ENCODE measurements around the gene ATP2B2.

The ATP2B2 gene

DNA sequence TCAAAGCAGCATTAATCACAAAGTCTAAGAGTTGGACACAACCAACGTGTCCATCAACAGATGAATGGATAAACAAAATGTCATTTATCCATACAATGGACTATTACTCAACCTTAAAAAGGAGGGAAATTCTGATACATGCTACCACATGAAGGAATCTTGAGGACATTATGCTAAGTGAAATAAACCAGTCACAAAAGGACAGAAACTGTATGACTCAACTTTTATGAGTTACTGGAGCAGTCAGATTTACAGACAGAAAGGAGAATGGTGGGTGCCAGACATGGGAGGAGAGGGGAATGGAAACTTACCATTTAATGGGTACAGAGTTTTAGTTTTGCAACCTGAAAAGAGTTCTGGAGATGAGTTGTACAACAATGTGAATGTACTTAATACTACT is 141.5 kb downstream of the ATP2B2 start:
- DNase-seq (ENCODE audit: low read depth), result no peak

DNA sequence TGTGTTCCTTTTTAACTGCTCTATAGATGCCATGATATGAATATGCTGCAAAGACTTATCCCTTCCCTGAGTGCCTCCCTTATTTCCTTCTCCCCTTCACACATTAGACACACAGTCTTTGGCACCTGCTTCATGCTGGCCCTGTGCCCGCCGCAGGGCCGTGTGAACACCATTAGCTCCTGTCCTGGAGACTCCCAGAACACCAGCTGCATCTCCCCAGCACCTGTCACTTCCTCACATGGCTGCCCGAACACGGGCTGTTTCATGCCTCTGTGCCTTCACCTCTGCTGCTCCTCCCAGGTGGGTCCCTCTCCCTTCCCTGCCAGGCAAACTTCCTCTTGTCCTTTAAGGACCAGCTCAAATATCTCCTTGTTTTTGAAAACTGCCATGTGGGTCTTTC is 144.0 kb downstream of the ATP2B2 start:
- no peak for DNase-seq (ENCODE audit: low read depth)

DNA sequence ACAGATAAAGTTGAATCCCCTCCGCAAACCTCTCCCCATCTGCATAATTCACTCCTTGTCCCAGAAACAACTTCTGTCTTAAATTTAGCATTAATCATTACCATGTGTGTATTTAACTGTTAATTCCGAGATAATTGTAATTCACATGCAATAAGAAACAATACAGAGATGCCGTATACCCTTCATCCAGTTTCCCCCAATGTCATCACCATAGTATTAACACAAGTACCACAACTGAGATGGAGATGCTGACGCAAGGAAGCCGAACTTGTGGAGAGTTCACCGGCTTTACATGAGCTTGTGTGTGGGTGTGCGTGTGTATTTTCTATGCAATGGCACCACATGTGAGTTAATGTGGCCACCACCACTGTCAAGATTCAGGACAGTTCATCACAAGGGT is 144.9 kb downstream of the ATP2B2 start:
- DNase-seq (ENCODE audit: low read depth), result no peak

DNA sequence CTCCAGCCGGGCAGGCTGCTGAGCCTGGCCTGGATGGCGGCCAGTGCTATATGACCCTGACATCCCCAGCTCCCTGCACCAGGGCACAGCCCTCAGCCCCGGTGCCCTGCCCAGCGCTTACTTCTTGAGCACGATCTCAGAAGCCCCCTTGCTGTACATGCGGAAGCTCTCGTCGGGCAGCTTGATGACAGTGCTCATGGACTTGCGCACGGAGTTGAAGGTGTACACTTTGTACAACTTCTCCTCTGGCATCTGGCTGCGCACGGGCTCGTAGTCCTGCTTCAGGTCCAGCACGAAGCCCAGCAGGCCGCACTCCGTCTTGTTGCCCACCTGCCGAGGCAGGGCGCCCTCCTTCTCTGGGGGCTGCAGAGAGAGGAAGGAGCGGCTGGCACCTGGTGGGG is 145.6 kb downstream of the ATP2B2 start:
- no peak for DNase-seq (ENCODE audit: low read depth)

DNA sequence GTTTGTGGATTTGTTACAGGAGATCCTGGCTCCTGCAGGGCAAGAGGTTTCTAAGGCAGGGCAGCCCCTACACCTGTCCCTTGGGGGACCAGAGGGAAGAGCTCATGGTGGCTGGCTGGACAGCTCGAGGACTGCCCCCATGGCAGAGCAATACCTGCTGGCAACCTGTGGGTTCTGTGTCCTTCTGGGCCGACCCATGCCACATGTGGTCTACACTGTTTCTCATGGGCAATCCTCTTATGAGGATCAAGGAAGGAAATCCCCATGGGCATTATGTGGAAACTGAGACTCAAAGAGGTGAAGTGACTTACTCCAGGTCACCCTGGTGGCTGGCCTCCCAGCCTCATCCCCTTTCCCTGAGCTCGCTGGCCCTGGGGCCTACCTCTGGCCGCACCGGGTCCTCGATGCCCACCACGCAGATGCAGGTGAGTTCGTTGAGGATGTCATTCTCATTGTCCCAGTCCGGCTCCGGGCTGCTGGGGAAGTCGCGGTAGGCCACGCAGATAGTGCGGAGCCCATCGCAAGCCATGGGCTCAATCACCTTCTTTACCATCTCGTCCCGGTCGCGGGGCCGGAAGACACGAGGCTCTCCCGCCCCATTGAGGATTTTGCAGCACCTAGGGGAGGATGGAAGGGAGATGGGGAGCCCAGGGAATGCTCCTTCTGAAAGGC is 146.9 kb downstream of the ATP2B2 start:
- DNase-seq (ENCODE audit: low read depth), result no peak

DNA sequence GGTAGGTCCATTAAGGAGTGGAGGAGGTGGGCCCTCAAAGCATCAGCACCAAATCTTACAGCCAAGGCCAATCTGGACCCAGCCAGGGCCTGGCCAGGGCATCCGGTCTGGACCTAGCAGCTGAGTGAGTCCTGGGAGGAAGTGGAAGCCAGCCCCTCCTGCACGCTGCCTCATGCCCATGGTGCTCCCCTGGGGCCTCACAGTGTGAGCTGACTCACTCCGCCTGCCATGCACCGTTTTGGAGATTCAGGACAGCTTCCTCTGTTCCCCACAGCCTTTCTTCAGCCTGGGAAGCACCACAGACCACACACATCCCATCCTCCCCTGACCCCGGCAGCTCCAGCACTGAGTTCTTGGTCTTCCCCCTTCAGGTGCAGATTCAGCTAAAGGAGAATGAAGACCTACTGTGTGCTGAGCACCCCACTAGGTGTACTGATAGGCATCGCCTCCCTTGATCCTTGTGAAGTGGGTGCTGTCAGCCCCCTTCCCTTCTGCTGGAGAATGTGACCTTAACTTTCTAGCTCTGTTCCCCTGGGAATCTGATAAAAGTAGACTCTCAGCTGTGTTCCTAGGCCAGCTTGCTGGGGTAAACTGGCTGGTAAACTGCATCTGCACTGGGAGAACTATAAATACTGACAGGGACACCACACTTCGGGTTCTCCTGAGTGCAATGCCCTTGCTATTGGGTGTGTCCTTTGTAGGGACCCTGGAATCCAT is 147.6 kb downstream of the ATP2B2 start:
- no peak for DNase-seq (ENCODE audit: low read depth)

DNA sequence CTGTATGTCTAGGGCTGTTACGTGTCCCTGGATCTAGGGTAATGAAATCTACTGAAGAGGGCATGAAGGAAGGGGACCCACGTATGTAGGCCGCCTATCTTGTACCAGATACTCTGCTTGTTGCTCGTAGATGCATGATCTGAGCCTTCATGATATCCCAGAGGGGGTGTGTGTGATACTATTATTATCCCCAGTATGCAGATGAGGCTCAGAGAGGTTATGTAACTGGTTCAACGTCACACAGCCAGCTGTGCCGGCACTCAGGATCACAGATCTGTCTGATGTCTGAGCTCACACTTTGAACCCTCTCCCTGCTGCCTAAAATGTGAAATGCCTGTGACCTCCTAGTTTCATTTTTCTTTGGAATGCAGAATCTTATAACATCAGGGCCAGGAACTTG is 148.3 kb downstream of the ATP2B2 start:
- DNase-seq (ENCODE audit: low read depth), result no peak

DNA sequence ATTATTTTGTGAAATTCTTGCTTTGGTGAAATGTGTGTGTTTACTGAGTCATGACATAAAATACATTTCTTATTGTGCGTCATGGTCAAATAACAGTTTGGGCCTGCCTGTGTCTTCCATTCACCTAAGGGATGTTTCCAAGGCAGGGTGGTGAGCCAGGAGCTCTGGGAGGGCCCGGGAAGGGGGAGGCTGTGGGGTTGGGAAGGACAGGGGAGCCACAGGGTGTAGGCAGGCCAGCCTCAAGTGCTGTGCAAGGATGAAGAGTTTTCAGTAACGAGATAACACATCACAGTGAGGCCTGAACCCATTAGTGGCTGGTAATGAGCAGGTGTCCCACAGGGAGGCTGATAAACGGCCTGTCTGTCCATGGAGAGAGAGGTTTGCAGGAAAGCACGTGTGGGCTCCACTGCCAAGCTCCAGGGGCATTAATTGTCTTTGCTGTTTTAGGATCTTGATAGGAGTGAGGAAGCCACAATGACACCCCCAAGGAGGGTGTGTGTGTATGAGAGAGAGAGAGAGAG is 148.9 kb downstream of the ATP2B2 start:
- no peak for DNase-seq (ENCODE audit: low read depth)

DNA sequence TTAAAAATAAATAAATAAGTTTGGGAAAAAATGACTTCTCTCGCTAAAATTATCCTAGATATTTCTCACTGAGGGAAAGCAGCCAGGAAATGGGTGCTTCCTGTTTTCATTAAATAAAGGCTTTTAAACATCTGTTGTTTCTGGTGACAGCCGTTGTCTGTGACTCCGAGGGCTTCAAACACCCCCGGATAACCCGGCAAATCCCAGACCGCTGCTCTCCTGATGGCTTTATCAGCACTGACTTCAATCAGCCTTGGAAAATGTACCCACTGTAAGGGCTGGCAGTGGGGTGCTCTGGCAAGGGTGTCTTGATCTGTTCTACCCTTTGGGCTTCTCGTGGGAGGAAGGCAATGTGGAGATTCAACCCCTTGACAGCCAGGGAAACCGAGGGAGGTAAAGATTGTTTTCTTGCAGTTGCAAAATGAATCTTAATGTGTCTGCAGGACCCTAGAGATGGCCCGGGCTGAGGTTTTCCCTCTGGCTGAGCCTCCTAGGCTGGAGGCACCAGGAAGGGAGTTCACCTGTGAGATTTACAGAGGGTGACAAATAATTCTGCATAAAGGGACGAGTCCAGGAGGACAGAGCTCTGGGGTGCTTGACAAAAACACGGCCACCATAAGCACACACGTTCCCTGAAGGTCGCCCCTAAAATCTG is 150.9 kb downstream of the ATP2B2 start:
- DNase-seq (ENCODE audit: low read depth), result no peak

DNA sequence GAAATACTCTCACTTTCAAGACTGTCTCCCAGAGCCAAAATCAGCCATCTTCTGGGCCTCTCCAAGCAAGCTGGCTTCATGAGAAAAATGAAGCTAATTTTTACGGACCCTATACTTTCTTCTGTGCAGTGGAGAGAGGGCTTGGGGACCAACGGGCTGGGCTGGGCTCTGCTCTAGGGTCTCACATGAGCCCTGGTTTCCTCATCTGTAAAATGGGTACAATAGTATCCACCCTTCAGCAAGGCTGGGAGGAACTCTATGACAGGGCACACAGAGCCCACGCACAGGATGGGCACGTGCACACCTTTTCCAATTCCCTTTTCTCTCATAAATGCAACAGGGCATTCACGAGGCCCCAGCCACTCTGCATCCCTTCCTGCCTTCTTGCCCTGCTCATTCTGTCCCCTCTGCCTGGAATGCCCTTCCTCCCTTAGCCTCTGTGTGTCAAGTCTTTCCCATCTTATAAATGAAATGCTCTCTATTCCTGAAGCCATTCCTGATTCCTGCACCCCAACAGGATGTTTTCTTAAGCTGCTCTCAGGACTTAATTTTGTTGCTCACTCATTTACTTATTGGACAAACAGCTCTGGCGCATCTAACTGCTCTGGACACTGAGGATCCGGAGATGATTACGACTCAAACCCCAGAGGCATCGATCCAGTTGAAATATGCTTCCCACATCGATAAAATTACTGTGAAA is 151.6 kb downstream of the ATP2B2 start:
- no peak for DNase-seq (ENCODE audit: low read depth)

DNA sequence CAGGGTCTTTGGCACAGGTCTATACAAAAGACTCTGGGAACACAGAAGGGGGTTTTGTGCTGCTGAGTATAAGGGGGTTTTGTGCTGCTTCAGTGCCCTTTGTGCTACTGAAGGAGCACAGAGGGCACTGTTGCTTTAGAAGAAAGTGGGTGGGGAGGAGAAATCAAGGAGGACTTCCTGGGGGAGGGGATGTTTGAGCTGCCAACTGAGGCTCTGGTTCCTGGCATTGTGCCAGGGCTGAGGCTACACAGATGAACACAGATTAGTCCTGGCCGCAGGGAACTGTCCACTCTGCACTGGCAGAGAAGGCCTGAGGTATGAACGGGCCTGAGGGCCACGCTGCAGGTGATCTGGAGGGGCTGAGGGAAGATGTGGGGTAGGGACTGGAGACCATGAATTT is 152.2 kb downstream of the ATP2B2 start:
- no peak for DNase-seq (ENCODE audit: low read depth)

DNA sequence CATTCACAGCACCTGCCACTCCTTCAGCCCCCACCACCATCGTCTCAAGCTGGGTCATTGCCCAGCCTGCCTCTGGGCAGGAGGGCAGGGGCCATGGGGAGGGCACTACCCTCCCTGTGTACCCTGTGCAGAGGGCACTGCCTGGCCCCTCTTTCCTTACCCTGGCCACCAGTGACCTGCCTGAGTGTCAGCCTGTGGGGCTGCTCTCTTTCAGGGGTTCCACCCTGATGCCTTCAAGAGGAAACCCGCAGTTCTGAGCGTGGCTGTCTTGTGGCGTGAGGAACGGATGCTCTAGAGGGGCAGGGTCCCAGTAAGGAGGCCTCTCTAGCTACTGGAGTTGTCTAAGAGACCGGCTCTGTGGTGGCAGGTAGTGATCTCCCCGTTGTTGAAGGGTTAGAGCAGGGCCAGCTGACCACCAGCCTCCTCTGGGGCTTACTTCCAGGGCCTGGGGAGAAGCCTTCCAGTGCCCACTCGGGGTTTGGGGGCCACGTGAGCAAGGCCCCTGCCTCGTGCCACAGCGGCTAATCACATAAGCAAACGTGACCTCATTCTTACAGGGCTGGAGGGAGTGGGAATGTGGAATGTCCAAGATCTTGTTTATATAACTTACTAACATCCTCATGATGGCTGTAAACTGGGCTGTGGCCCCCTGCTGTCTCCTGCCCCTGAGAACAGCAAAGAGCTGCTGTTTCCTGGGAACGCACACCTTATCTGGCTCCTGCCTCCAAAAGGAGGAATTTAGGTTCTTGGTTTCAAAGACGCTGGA is 153.1 kb downstream of the ATP2B2 start:
- no peak for DNase-seq (ENCODE audit: low read depth)

DNA sequence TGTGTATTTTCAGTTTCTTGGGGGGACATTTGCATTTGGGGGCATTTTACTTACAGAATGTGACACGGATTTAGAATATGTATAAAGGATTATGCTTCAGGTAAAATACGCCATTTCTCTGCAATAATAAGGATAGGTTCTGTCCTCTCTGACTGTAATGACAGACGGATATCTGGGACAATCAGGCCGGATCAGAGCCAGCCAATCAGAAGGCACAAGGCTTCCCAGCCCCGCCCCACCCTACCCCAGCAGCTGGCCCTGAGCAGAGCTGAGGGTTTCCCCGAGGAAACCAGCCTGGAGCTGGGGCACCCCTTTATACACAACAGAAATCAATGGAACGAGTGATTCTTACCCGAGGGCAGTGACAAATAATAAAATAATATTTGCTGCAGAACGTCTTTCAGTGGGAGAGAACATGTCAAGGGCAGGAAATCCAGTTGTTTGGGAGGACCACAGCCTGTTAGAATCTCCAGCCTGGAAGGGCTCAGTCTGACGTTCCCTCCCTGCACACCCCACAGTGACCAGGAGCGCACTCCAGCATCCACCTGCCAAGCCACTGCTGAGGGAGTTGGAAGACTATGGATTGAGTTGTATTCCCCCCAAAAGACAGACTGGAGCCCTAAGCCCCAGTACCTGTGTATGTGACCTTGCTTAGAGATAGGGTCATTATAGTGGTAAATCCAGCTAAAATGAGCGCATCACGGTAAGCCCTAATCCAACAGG is 154.2 kb downstream of the ATP2B2 start:
- no peak for DNase-seq (ENCODE audit: low read depth)

DNA sequence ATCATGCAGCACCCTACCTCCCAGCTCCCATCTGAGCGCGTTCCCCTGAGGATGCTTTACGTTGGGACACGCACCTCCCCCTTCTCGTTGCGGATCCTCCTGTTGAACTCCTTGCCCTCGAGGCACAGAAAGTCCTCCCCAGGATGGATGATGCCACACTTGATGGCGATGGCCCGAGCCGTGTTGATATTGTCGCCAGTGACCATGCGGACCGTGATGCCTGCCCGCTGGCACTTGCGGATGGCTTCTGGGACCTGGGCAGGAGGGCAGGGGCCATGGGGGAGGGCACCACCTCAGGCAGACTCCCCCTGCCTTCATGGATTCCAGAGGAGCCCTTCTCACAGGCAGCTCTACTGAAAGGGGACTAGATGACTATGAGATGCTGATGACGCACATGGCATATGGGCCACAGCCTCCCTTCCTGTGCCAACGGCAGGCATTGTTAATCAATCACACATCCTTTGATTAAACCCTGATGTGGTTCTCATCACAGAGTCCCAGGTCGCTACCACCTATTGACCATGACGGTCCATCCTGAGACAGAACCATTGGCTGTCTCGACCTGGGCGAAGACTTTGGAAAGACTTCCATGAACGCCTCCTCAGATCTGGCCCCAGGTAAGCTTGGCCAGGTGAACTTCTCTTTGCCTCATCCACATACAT is 154.9 kb downstream of the ATP2B2 start:
- DNase-seq (ENCODE audit: low read depth), result no peak

DNA sequence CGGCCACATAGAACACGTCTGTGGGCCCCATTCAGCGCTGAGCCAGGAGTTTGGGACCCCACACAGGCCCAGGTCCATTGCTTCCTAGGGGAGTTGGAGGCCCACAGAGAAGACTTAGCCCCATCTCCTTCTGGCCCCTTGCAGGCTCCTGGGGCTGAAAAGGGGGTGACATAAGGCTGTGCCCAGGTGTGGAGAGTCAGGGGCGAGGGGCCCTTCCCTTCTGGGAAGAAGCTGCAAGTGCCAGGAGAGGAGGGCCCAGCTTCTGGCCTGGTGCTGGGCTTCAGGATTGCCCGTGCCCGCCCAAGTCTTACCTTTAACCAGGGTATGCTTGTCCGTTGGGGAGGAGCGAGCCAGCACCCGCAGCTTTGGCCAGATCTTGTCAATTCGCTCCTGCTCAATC is 155.6 kb downstream of the ATP2B2 start:
- no peak for DNase-seq (ENCODE audit: low read depth)

DNA sequence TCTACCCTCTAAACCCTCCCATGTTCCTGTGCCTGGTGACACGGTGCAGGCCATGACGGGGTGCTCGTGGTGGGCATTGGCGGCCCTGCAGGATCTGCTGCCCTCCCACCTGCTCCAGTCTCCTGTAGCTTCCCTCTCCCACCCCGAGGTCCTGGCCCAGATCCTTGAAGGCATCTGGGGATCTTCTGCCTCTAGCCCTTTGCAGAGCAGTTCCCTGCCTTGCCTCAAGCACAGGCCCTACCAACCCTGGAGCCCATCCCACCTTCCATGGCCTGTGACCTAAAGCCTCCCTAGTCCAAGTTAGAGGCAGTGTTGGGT is 157.0 kb downstream of the ATP2B2 start:
- no peak for DNase-seq (ENCODE audit: low read depth)

DNA sequence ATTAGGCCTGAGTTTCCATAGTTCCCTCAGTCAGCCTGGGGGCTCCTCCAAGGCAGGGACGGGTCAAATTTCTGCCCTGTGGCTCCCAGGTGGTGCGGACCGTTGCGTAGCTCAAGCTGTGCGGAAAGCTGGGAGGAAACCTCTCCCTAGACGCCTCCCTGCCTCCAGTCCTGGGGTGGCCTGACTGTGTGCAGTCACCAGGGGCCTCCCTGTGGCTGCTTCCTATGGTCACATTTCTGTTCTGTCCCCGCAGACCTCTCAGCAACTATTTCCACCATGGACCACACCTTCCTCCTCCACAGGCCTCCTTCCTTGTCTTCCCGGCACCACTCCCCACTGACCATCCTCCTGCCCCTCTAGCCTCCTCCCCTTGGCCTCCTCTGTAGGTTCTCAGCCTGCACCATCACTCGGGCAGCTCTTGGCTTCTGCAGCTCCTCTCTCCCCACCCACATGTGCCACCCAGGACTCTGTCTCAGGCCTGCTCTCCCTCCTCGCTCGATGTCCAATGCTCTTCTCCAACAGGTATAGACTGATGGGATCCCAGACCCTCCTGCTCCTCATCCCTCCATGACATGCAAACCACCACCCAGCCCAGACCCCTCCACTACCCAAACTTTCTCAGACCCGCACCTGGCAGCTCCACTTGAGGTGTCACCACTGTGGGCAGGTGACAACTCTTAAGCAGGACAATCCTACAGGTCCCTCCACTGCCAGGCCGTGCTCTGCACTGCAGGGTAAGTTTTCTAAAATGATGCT is 157.6 kb downstream of the ATP2B2 start:
- DNase-seq (ENCODE audit: low read depth), result no peak

DNA sequence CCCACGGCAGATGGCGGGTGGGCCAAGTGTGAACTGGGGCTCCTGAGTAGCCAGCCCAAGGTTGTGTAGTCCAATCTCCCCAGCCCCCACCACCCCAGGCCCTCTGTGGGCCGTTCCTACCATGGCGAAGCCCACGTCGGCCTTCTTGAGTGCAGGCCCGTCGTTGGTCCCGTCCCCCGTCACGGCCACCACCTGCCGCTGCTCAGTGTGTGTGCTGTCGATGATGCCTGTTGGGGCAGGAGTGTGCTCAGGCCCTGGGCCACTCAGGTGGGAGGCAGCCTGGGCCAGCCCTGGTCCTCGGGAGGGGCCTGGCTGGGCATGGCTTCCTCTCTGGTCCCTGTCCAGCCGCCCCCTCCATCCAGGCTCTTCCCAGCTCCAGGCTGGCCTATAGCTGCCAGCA is 159.5 kb downstream of the ATP2B2 start:
- DNase-seq (ENCODE audit: low read depth), result no peak

DNA sequence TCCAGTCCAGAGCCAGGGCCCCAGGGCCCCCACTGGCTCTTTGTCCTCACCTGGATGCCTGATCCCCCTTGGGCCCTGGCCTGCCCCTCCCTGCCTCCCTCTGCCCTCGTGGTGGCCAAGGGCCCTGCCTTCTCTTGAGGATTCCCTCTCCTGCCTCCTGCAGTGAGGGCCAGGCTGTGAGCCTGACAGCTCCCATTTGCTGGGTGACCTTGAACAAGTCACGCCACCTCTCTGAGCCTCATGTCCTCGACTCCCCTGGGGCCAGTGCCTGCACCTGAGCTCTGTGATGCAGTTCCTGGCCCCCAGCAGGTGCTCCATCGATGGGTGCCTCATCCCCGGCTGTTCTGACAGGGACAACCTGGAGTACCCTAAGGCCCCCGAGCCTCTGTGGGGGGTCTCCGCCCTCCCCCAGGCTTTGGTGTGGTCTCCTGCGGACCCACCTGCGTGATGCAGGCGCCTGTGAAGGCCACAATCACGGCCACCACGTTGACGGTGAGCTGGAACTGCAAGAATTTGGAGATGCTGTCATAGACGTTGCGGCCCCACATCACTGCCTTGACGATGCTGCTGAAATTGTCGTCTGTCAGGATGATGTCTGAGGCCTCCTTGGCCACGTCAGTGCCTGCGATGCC is 160.3 kb downstream of the ATP2B2 start:
- DNase-seq (ENCODE audit: low read depth), result no peak

Measured in stimulated activated CD8-positive, alpha-beta memory T cell treated with anti-CD3 and anti-CD28 coated beads, Interleukin-15, amount 100 ng/mL, for 1 hour (primary cell).